ENCODE results near the gene FUT1.
"Not testable (repeated sequence)": the region's sequence is repeated elsewhere in the genome, so short reads cannot be mapped to it uniquely, and the experiment has no call there.

GRCh38 chr19:48718106-48718505 is 34.3 kb downstream of the FUT1 start:
- TF ChIP-seq CTCF (conservative IDR thresholded peaks at IDR 0.05; ENCODE audit: low read length); EZH2phosphoT487 (IDR thresholded peaks at IDR 0.05; ENCODE audit: borderline replicate concordance): not testable (repeated sequence)

Data from Loucy (cell line).